ENCODE data around the gene B3GAT1. TPM values are rescaled to one million over a fixed set of nuclear protein-coding genes. Genes with fewer than 3 reads are reported as not detected.
A peak's percentile ranks its signal among the peaks of the same experiment; 100 is the strongest.

B3GAT1 gene
- total RNA-seq, 3 donors from 2014 or later (not counting 1 experiment from before 2014, with no cell fraction given) = 41.3 to 78.4 (median 65.1) TPM

- H3K4me3 Mint-ChIP-seq = peak overlapping the region; percentile 83
- Histone ChIP-seq H3K27ac (ENCODE audit: low read length) (no peak overlapping the region), H3K36me3 (ENCODE audit: control insufficient read depth, insufficient read depth, low read length) (no peaks in the 10 kb centered on the region), H3K4me1 (ENCODE audit: control insufficient read depth, insufficient read depth, low read length) (peaks cover 20% of the 10 kb centered on the region), H3K4me3 (ENCODE audit: low read length) (peak overlapping the region; percentile 24), H3K9me3 (ENCODE audit: control insufficient read depth, insufficient read depth, low read length) (no peaks in the 10 kb centered on the region), H3K27me3 (ENCODE audit: control insufficient read depth, insufficient read depth, low read length) (peaks cover 12% of the 10 kb centered on the region)
- peaks cover 7 to 23% of the 10 kb centered on the region in 2 donors for H3K4me1 Mint-ChIP-seq
- ATAC-seq (no peak), DNase-seq (no peak)
- TF ChIP-seq, protein P1, sequence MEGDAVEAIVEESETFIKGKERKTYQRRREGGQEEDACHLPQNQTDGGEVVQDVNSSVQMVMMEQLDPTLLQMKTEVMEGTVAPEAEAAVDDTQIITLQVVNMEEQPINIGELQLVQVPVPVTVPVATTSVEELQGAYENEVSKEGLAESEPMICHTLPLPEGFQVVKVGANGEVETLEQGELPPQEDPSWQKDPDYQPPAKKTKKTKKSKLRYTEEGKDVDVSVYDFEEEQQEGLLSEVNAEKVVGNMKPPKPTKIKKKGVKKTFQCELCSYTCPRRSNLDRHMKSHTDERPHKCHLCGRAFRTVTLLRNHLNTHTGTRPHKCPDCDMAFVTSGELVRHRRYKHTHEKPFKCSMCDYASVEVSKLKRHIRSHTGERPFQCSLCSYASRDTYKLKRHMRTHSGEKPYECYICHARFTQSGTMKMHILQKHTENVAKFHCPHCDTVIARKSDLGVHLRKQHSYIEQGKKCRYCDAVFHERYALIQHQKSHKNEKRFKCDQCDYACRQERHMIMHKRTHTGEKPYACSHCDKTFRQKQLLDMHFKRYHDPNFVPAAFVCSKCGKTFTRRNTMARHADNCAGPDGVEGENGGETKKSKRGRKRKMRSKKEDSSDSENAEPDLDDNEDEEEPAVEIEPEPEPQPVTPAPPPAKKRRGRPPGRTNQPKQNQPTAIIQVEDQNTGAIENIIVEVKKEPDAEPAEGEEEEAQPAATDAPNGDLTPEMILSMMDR (IDR thresholded peaks at IDR 0.05) = no peak
- no peaks in the 10 kb centered on the region for H3K9me3 Mint-ChIP-seq
- intact Hi-C loops (cut with micrococcal nuclease) = no loop called here
- peaks cover 30% of the 10 kb centered on the region in 2 donors for H3K27me3 Mint-ChIP-seq (ENCODE audit: low read depth in 2 of 2)
- no peaks in the 10 kb centered on the region for H3K36me3 Mint-ChIP-seq
- 45% methylated on average over 21 of the region's 22 CpGs for WGBS (ENCODE audit: insufficient coverage)
- no peak overlapping the region for H3K27ac Mint-ChIP-seq
Observed at GRCh38 chr11:134330611-134331353, 81.3 kb downstream of the B3GAT1 start.

Other genes starting within 250 kb of the B3GAT1 start
- 10 to 100 TPM; 27.6 to 33.6 (median 31.2) TPM for gene NCAPD3, start 188.3 kb downstream of the B3GAT1 start, total RNA-seq
- gene VPS26B, start 187.6 kb downstream of the B3GAT1 start, total RNA-seq = 100 to 1,000 TPM in 2 of 3 donors, 10 to 100 TPM in 1; 83.0 to 113 (median 107) TPM
- 10 to 100 TPM; 21.6 to 25.4 (median 24.0) TPM for gene THYN1, start 158.9 kb downstream of the B3GAT1 start, total RNA-seq
- gene ACAD8, start 158.7 kb downstream of the B3GAT1 start, total RNA-seq = 10 to 100 TPM; 24.3 to 42.5 (median 39.3) TPM
- under 1 TPM in 1 of 3 donors, not detected in 2; 0.38 TPM for gene GLB1L3, start 135.9 kb downstream of the B3GAT1 start, total RNA-seq
- 1 to 10 TPM in 1 of 3 donors, under 1 TPM in 2; 0.57 to 3.3 (median 0.61) TPM for gene GLB1L2, start 80.3 kb downstream of the B3GAT1 start, total RNA-seq

Measured in natural killer cell (primary cell).